Mammary epithelial cell (primary cell): ENCODE results near the gene COL4A2.

Experiments used
- EZH2 ChIP-seq: IDR thresholded peaks from 2 replicates; pipeline ENCODE4 v1.6.1; 2012; ENCODE audit warnings: low read length, inconsistent platforms, borderline replicate concordance
- TF ChIP-seq, protein P1 (sequence below), 2 donors: IDR thresholded peaks in 1 of 2; conservative IDR thresholded peaks in 1 of 2; 2 replicates each; pipeline ENCODE4 v1.5.1; 2011 to 2012; ENCODE audit warnings: inconsistent platforms in 2 of 2, low read length in 2 of 2, mild to moderate bottlenecking in 2 of 2, control low read depth in 1 of 2, low read depth in 1 of 2; ENCODE audit not compliant: insufficient read depth in 1 of 2; ENCODE audit errors: extremely low read depth in 1 of 2

DNA sequence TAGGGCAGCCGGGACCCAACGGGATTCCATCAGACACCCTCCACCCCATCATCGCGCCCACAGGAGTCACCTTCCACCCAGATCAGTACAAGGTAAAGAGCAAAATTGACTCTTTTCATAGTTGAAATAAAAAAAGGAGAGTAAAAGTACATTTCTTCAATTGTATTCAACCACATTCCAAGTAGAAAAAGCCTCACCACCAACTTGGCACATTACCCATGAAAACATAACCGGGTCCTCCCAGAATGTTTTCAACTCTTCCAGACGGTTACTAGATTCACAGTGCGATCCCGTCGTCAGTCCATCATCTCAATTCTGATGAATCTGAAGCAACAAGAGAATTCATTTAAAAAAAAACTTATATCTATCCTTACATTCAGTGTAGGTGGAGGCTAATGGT is 129.2 kb downstream of the COL4A2 start:
- TF ChIP-seq, protein P1, sequence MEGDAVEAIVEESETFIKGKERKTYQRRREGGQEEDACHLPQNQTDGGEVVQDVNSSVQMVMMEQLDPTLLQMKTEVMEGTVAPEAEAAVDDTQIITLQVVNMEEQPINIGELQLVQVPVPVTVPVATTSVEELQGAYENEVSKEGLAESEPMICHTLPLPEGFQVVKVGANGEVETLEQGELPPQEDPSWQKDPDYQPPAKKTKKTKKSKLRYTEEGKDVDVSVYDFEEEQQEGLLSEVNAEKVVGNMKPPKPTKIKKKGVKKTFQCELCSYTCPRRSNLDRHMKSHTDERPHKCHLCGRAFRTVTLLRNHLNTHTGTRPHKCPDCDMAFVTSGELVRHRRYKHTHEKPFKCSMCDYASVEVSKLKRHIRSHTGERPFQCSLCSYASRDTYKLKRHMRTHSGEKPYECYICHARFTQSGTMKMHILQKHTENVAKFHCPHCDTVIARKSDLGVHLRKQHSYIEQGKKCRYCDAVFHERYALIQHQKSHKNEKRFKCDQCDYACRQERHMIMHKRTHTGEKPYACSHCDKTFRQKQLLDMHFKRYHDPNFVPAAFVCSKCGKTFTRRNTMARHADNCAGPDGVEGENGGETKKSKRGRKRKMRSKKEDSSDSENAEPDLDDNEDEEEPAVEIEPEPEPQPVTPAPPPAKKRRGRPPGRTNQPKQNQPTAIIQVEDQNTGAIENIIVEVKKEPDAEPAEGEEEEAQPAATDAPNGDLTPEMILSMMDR (conservative IDR thresholded peaks at IDR 0.05 in 1 of 2, IDR thresholded peaks at IDR 0.05 in 1 of 2; ENCODE audit: extremely low read depth in 1 of 2, insufficient read depth in 1 of 2, low read depth in 1 of 2, low read length in 2 of 2) = no peak
- TF ChIP-seq EZH2 = no peak
